Measurements from ENCODE around the gene RPAP3.

RPAP3 gene

DNA sequence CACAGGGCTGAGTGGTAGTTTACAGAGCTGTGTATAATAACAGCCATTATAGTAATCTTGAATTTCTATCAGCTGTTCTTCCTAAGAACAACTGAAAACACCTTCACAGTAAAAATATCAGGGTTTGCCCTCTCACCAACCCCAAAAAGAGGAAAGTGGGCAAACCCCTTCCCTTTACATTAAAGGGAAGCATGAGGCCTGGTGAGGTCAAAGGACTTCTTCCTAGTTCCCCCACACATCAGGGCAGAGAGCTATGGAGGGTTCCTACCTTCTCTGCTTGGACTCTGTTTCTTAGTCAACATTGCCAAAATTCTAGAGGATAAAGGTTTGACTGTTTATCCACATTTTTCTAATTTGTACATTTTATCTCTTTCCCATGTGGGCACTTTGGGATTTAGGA lies 4.4 kb upstream of the RPAP3 start:
- H3K4me2 ChIP-seq (ENCODE audit: insufficient read depth, low read length, poor library complexity, severe bottlenecking), result no peak overlapping the region
- H3K36me3 ChIP-seq (replicated peaks in 1 of 2; ENCODE audit: control insufficient read depth in 2 of 2, insufficient read depth in 2 of 2, low read length in 2 of 2), result no peaks in the 10 kb centered on the region
- no peaks in the 10 kb centered on the region for H3K79me1 ChIP-seq (ENCODE audit: low read depth, low read length)
- H2BK12ac ChIP-seq (ENCODE audit: low read length), result no peak overlapping the region
- H3K18ac ChIP-seq (ENCODE audit: low read length), result no peak overlapping the region
- no peak overlapping the region for H2AFZ ChIP-seq (ENCODE audit: low read length)
- no peak overlapping the region for H3K4ac ChIP-seq (ENCODE audit: low read length)
- no peak for DNase-seq (ENCODE audit: low spot score)
- no peak overlapping the region for H3K27ac ChIP-seq (replicated peaks; ENCODE audit: low read length)
- no peaks in the 10 kb centered on the region for H3K27me3 ChIP-seq (ENCODE audit: control insufficient read depth in 3 of 3, insufficient read depth in 3 of 3, low read depth in 1 of 3, low read length in 3 of 3)
- no peak overlapping the region for H2BK120ac ChIP-seq (ENCODE audit: low read depth, low read length)
- no peak overlapping the region for H2AK5ac ChIP-seq (ENCODE audit: low read depth, low read length)
- H4K91ac ChIP-seq (ENCODE audit: low read depth, low read length, poor library complexity), result no peak overlapping the region
- no peak overlapping the region for H3K23ac ChIP-seq (ENCODE audit: low read depth, low read length, poor library complexity)
- H3K9ac ChIP-seq (ENCODE audit: low read depth, low read length, poor library complexity), result no peak overlapping the region
- no peak overlapping the region for H2BK5ac ChIP-seq (ENCODE audit: low read length)
- H4K8ac ChIP-seq (ENCODE audit: low read depth, low read length), result no peak overlapping the region
- H3K9me3 ChIP-seq (replicated peaks in 1 of 2; ENCODE audit: control insufficient read depth in 2 of 2, insufficient read depth in 1 of 2, low read depth in 1 of 2, low read length in 2 of 2), result no peaks in the 10 kb centered on the region
- H3K4me3 ChIP-seq (ENCODE audit: low read length in 2 of 2), result no peak overlapping the region
- peaks cover 0 to 4% of the 10 kb centered on the region in 2 donors for H3K4me1 ChIP-seq (ENCODE audit: control insufficient read depth in 2 of 2, insufficient read depth in 1 of 2, low read depth in 1 of 2, low read length in 2 of 2)
- no peak overlapping the region for H2BK15ac ChIP-seq (ENCODE audit: low read length)
- H3K14ac ChIP-seq (ENCODE audit: low read length), result no peak overlapping the region

DNA sequence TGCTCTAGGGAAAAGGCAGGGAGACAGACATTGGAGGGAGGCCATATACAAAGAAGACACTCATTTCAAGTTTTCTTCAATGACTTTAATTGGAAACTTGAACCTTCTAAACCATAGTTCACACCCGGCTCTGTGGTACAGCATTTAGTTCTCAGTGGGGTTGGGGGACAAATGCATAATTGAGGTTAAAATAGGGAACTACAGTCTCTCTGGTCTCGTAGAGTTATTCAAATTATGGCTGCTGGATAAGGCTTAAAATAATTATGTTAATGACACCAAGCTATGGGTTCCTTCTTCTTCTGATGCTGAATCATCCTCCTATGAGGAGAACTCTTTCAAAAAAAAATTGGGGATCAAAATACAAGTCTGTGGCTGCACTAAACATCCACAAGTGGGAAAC lies 3.8 kb upstream of the RPAP3 start:
- Histone ChIP-seq H4K8ac (ENCODE audit: low read depth, low read length) (no peak overlapping the region), H3K27me3 (ENCODE audit: control insufficient read depth in 3 of 3, insufficient read depth in 3 of 3, low read depth in 1 of 3, low read length in 3 of 3) (no peaks in the 10 kb centered on the region), H2BK5ac (ENCODE audit: low read length) (no peak overlapping the region), H3K9me3 (replicated peaks in 1 of 2; ENCODE audit: control insufficient read depth in 2 of 2, insufficient read depth in 1 of 2, low read depth in 1 of 2, low read length in 2 of 2) (no peaks in the 10 kb centered on the region), H3K79me1 (ENCODE audit: low read depth, low read length) (no peaks in the 10 kb centered on the region), H3K4me2 (ENCODE audit: insufficient read depth, low read length, poor library complexity, severe bottlenecking) (no peak overlapping the region), H2BK12ac (ENCODE audit: low read length) (no peak overlapping the region), H3K4ac (ENCODE audit: low read length) (no peak overlapping the region), H2BK15ac (ENCODE audit: low read length) (no peak overlapping the region), H3K4me3 (ENCODE audit: low read length in 2 of 2) (no peak overlapping the region), H3K27ac (replicated peaks; ENCODE audit: low read length) (no peak overlapping the region), H4K91ac (ENCODE audit: low read depth, low read length, poor library complexity) (no peak overlapping the region), H2AK5ac (ENCODE audit: low read depth, low read length) (no peak overlapping the region), H3K18ac (ENCODE audit: low read length) (no peak overlapping the region), H3K23ac (ENCODE audit: low read depth, low read length, poor library complexity) (no peak overlapping the region), H2AFZ (ENCODE audit: low read length) (no peak overlapping the region), H3K14ac (ENCODE audit: low read length) (no peak overlapping the region), H2BK120ac (ENCODE audit: low read depth, low read length) (no peak overlapping the region), H3K9ac (ENCODE audit: low read depth, low read length, poor library complexity) (no peak overlapping the region), H3K4me1 (ENCODE audit: control insufficient read depth in 2 of 2, insufficient read depth in 1 of 2, low read depth in 1 of 2, low read length in 2 of 2) (peaks cover 0 to 1% of the 10 kb centered on the region in 2 donors), H3K36me3 (replicated peaks in 1 of 2; ENCODE audit: control insufficient read depth in 2 of 2, insufficient read depth in 2 of 2, low read length in 2 of 2) (no peaks in the 10 kb centered on the region)
- DNase-seq (ENCODE audit: low spot score), result no peak
- no CpG with 5 or more reads among the region's 2 CpGs for WGBS, 2 donors (ENCODE audit: extremely low coverage in 2 of 2, insufficient read length in 2 of 2, insufficient replicate concordance in 1 of 2)

DNA sequence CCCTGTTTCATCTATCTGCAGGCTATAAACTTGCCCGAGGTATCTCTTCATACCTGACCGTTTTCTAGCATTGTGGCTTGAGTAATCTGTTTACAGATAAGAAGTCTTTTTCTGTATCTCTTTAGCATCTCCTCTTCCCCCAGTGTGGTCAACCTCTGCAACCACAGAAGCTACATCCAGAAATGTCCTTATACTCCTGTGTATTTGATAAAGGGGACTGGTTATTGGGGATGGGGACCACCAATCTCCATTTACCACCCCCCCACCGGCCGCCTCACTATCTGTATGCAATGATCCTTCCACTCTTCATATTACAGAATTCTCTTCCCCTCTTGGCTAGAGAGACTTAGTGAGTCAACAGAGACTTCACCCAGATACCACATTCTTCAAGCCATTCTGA lies 3.4 kb upstream of the RPAP3 start:
- Histone ChIP-seq H4K8ac (ENCODE audit: low read depth, low read length) (no peak overlapping the region), H2BK5ac (ENCODE audit: low read length) (no peak overlapping the region), H3K4ac (ENCODE audit: low read length) (no peak overlapping the region), H4K91ac (ENCODE audit: low read depth, low read length, poor library complexity) (no peak overlapping the region), H2AFZ (ENCODE audit: low read length) (no peak overlapping the region), H2BK12ac (ENCODE audit: low read length) (no peak overlapping the region), H3K79me1 (ENCODE audit: low read depth, low read length) (no peaks in the 10 kb centered on the region), H3K4me2 (ENCODE audit: insufficient read depth, low read length, poor library complexity, severe bottlenecking) (no peak overlapping the region), H3K4me3 (ENCODE audit: low read length in 2 of 2) (no peak overlapping the region), H3K14ac (ENCODE audit: low read length) (no peak overlapping the region), H3K9ac (ENCODE audit: low read depth, low read length, poor library complexity) (no peak overlapping the region), H2BK120ac (ENCODE audit: low read depth, low read length) (no peak overlapping the region), H3K27me3 (ENCODE audit: control insufficient read depth in 3 of 3, insufficient read depth in 3 of 3, low read depth in 1 of 3, low read length in 3 of 3) (no peaks in the 10 kb centered on the region), H3K23ac (ENCODE audit: low read depth, low read length, poor library complexity) (no peak overlapping the region), H3K4me1 (ENCODE audit: control insufficient read depth in 2 of 2, insufficient read depth in 1 of 2, low read depth in 1 of 2, low read length in 2 of 2) (peaks cover 0 to 1% of the 10 kb centered on the region in 2 donors), H3K27ac (replicated peaks; ENCODE audit: low read length) (no peak overlapping the region), H2BK15ac (ENCODE audit: low read length) (no peak overlapping the region), H2AK5ac (ENCODE audit: low read depth, low read length) (no peak overlapping the region), H3K9me3 (replicated peaks in 1 of 2; ENCODE audit: control insufficient read depth in 2 of 2, insufficient read depth in 1 of 2, low read depth in 1 of 2, low read length in 2 of 2) (no peaks in the 10 kb centered on the region), H3K36me3 (replicated peaks in 1 of 2; ENCODE audit: control insufficient read depth in 2 of 2, insufficient read depth in 2 of 2, low read length in 2 of 2) (no peaks in the 10 kb centered on the region), H3K18ac (ENCODE audit: low read length) (no peak overlapping the region)
- no peak for DNase-seq (ENCODE audit: low spot score)
- WGBS, 2 donors (ENCODE audit: extremely low coverage in 2 of 2, insufficient read length in 2 of 2, insufficient replicate concordance in 1 of 2), result no CpG with 5 or more reads among the region's 4 CpGs

DNA sequence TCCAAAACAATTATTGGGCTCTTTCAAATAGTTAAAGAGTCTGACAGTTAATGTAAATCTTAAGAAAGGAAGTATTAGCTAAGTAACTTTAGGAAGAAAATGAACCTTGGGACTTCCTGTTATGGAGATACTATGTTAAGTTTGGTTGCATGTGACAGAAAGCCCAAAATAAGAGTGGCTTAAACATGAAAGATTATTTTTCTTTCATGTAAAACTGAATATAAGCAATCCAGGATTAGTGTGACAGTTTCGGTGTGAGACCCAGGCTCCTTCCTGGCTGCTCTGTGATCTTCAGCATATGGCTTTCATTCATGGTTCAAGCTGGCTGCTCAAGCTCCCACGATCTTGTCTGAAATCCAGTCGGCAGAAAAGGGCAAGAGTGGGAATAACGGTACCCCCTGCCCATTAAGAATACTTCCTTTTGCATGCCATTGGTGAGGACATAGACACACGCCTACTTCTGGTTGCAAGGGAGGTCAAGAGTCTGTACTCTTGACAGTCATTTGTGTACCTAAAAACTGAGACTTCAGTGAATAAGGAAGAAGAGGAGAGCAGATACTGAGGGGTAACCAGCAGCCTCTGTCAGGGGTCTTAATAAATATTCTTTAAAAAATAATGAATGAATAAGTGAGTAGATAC lies 2.2 kb upstream of the RPAP3 start:
- no CpG with 5 or more reads among the region's 5 CpGs for WGBS, 2 donors (ENCODE audit: extremely low coverage in 2 of 2, insufficient read length in 2 of 2, insufficient replicate concordance in 1 of 2)
- DNase-seq (ENCODE audit: low spot score), result no peak
- H3K14ac ChIP-seq (ENCODE audit: low read length), result no peak overlapping the region

More for the DNA sequence above, 2.2 kb upstream of the RPAP3 start:
- no peak overlapping the region for H2AFZ ChIP-seq (ENCODE audit: low read length)
- peaks cover 1 to 2% of the 10 kb centered on the region in 2 donors for H3K4me1 ChIP-seq (ENCODE audit: control insufficient read depth in 2 of 2, insufficient read depth in 1 of 2, low read depth in 1 of 2, low read length in 2 of 2)
- H3K4me2 ChIP-seq (ENCODE audit: insufficient read depth, low read length, poor library complexity, severe bottlenecking), result no peak overlapping the region
- no peak overlapping the region for H2AK5ac ChIP-seq (ENCODE audit: low read depth, low read length)
- H3K9me3 ChIP-seq (replicated peaks in 1 of 2; ENCODE audit: control insufficient read depth in 2 of 2, insufficient read depth in 1 of 2, low read depth in 1 of 2, low read length in 2 of 2), result no peaks in the 10 kb centered on the region
- no peak overlapping the region for H3K18ac ChIP-seq (ENCODE audit: low read length)
- no peak overlapping the region for H3K27ac ChIP-seq (replicated peaks; ENCODE audit: low read length)
- no peaks in the 10 kb centered on the region for H3K27me3 ChIP-seq (ENCODE audit: control insufficient read depth in 3 of 3, insufficient read depth in 3 of 3, low read depth in 1 of 3, low read length in 3 of 3)
- H2BK5ac ChIP-seq (ENCODE audit: low read length), result no peak overlapping the region
- H3K79me1 ChIP-seq (ENCODE audit: low read depth, low read length), result no peaks in the 10 kb centered on the region
- H3K4ac ChIP-seq (ENCODE audit: low read length), result no peak overlapping the region
- H4K91ac ChIP-seq (ENCODE audit: low read depth, low read length, poor library complexity), result no peak overlapping the region
- no peak overlapping the region for H3K9ac ChIP-seq (ENCODE audit: low read depth, low read length, poor library complexity)
- H3K36me3 ChIP-seq (replicated peaks in 1 of 2; ENCODE audit: control insufficient read depth in 2 of 2, insufficient read depth in 2 of 2, low read length in 2 of 2), result peaks cover 0 to 11% of the 10 kb centered on the region in 2 donors
- no peak overlapping the region for H4K8ac ChIP-seq (ENCODE audit: low read depth, low read length)
- no peak overlapping the region for H2BK12ac ChIP-seq (ENCODE audit: low read length)
- no peak overlapping the region for H2BK15ac ChIP-seq (ENCODE audit: low read length)
- no peak overlapping the region for H3K23ac ChIP-seq (ENCODE audit: low read depth, low read length, poor library complexity)
- no peak overlapping the region for H3K4me3 ChIP-seq (ENCODE audit: low read length in 2 of 2)
- no peak overlapping the region for H2BK120ac ChIP-seq (ENCODE audit: low read depth, low read length)
